Vagina (tissue), 2 donors: ENCODE measurements around the gene IFNGR2.

Source experiments
- POLR2A ChIP-seq, 2 donors: fragments of 450-650 bp; IDR thresholded peaks; one replicate each; pipeline ENCODE4 v1.6.1; 2017; ENCODE audit warnings: antibody characterized with exemption in 2 of 2, mild to moderate bottlenecking in 2 of 2, moderate library complexity in 2 of 2
- TF ChIP-seq, protein P1 (sequence below), 3 experiments: fragments of 450-650 bp in 2 of 3; fragments of 200-600 bp in 1 of 3; sonication (generic) in 1 of 3; IDR thresholded peaks; one replicate each; pipeline ENCODE4 v1.5.1; 2017 to 2019; ENCODE audit warnings: antibody characterized with exemption in 3 of 3, mild to moderate bottlenecking in 2 of 3, moderate library complexity in 2 of 3

GRCh38 chr21:33478935-33479678 is 75.9 kb downstream of the IFNGR2 start:
- TF ChIP-seq, protein P1, sequence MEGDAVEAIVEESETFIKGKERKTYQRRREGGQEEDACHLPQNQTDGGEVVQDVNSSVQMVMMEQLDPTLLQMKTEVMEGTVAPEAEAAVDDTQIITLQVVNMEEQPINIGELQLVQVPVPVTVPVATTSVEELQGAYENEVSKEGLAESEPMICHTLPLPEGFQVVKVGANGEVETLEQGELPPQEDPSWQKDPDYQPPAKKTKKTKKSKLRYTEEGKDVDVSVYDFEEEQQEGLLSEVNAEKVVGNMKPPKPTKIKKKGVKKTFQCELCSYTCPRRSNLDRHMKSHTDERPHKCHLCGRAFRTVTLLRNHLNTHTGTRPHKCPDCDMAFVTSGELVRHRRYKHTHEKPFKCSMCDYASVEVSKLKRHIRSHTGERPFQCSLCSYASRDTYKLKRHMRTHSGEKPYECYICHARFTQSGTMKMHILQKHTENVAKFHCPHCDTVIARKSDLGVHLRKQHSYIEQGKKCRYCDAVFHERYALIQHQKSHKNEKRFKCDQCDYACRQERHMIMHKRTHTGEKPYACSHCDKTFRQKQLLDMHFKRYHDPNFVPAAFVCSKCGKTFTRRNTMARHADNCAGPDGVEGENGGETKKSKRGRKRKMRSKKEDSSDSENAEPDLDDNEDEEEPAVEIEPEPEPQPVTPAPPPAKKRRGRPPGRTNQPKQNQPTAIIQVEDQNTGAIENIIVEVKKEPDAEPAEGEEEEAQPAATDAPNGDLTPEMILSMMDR (IDR thresholded peaks at IDR 0.05), result no peak
- TF ChIP-seq POLR2A (IDR thresholded peaks at IDR 0.05), result no peak
